Heart right ventricle (tissue), 16 donors: ENCODE results near the gene MYO1D. TPM values are rescaled to one million over a fixed set of nuclear protein-coding genes. Genes with fewer than 3 reads are reported as not detected.

ENCODE experiments used
- ATAC-seq, 8 donors: fragments of 200-7000 bp; cut with Tn5 transposase; one replicate each; pipeline ENCODE4 v1.9.1; 2020; ENCODE audit warnings: mild to moderate bottlenecking in 8 of 8, moderate library complexity in 8 of 8, moderate number of reproducible peaks in 1 of 8
- DNase-seq, 2 donors: peaks; one replicate each; pipeline ENCODE4 v3.0.0-alpha.2; 2020
- H3K27ac ChIP-seq, 10 donors: fragments of 200-600 bp; sonication (generic) in 2 of 10; one replicate each; pipeline versions ENCODE4 v1.5.0 to v1.8.0; 2020 to 2022; ENCODE audit warnings: mild to moderate bottlenecking in 3 of 10
- H3K27me3 ChIP-seq, 7 donors: fragments of 200-600 bp; one replicate each; pipeline ENCODE4 v1.8.0; 2021 to 2022; ENCODE audit warnings: mild to moderate bottlenecking in 2 of 7
- H3K36me3 ChIP-seq, 9 donors: fragments of 200-600 bp; sonication (generic) in 1 of 9; one replicate each; pipeline versions ENCODE4 v1.5.0 to v1.8.0; 2020 to 2022; ENCODE audit warnings: mild to moderate bottlenecking in 2 of 9
- H3K4me1 ChIP-seq, 9 donors: fragments of 200-600 bp; sonication (generic) in 1 of 9; one replicate each; pipeline versions ENCODE4 v1.5.0 to v1.8.0; 2020 to 2022; ENCODE audit warnings: mild to moderate bottlenecking in 4 of 9
- H3K4me3 ChIP-seq, 10 donors: fragments of 200-600 bp; sonication (generic) in 2 of 10; one replicate each; pipeline versions ENCODE4 v1.5.0 to v1.8.0; 2020 to 2022; ENCODE audit warnings: mild to moderate bottlenecking in 7 of 10, moderate library complexity in 2 of 10
- H3K9me3 ChIP-seq, 11 donors: fragments of 200-600 bp in 10 of 11; sonication (generic) in 2 of 11; one replicate each; pipeline versions ENCODE4 v1.5.0 to v1.8.0; 2013 to 2022; ENCODE audit warnings: mild to moderate bottlenecking in 2 of 11, control low read depth in 1 of 11, moderate library complexity in 1 of 11
- WGBS, 2 donors: extraction: QIAGEN DNeasy Blood & Tissue Kit; methylation state at CpG; one replicate each; pipeline ENCODE4 v1.1.7; 2013; ENCODE audit warnings: inconsistent platforms in 1 of 2; 5-methylcytosine and 5-hydroxymethylcytosine counted together
- intact Hi-C, 10 donors: fragments of 100-400 bp; cut with DNase I; formaldehyde crosslinking; loops; one replicate each; pipeline versions ENCODE4 v1.11.1 to v1.14.2; 2022
- polyA plus RNA-seq, 2 donors: library from polyadenylated mRNA; stranded (reverse); fragments of 200-250 nt; gene quantifications; one replicate each; pipeline ENCODE4 v1.2.3, GENCODE V29; 2013
- total RNA-seq, 10 donors: library from RNA; stranded (reverse); fragmentation: NEBNext Ultra II Directional in 3 of 10; extraction: Animal tissue kit (Norgen Biotek cat#: 25700) in 3 of 10; gene quantifications; one replicate each; pipeline versions ENCODE4 v1.2.1 to v1.2.4, GENCODE V29; 2021 to 2023
- TF ChIP-seq, protein P1 (sequence below), 9 donors: fragments of 200-600 bp; sonication (generic) in 2 of 9; IDR thresholded peaks; one replicate each; pipeline versions ENCODE4 v1.5.0 to v1.8.0; 2021 to 2022; ENCODE audit warnings: antibody characterized with exemption in 9 of 9, mild to moderate bottlenecking in 5 of 9, moderate library complexity in 1 of 9
- donor health status: Arrhythmogenic right ventricular cardiomyopathy.
- donor health status: ischemic (EF 13 %, LVEDD 7.1; RV severe dilation, severe dysfunction).
- donor health status: healthy with polysubstance abuse.
- donor health status: DM: no; HTN: yes; CAD: no.
- donor health status: DM: no; HTN: no; CAD: no.
- donor health status: ischemic (EF 25% LVEDD 6.9; RV normal size, moderate dysfunction).
- donor health status: ischemic (EF 25% LVEDD 5.7; RV mildly dilated, moderate dysfunction).
- donor health status: healthy.
- donor health status: DM: yes; HTN: yes; CAD: no.
- donor health status: Ischemic cardiomyopathy.
- donor health status: ischemic (EF 35%, LVEDD 5.7; RV mildly dilated, moderate dysfunction).
- donor health status: nonischemic (EF 11% LVEDD 7.7; RV severe dilation, severe dysfunction).
- donor health status: DM: yes; HTN: yes; CAD: no.
- donor health status: PGD.
- donor health status: ischemic (EF 29% LVEDD 5.4; RV normal size, mild dysfunction).
- donor health status: nonischemic (EF 23%, LVEDD 6.1; RV moderate dilation, normal function).

Gene MYO1D
- total and polyA plus RNA-seq, 12 donors = 1.9 to 16.4 (median 6.7) TPM

DNA sequence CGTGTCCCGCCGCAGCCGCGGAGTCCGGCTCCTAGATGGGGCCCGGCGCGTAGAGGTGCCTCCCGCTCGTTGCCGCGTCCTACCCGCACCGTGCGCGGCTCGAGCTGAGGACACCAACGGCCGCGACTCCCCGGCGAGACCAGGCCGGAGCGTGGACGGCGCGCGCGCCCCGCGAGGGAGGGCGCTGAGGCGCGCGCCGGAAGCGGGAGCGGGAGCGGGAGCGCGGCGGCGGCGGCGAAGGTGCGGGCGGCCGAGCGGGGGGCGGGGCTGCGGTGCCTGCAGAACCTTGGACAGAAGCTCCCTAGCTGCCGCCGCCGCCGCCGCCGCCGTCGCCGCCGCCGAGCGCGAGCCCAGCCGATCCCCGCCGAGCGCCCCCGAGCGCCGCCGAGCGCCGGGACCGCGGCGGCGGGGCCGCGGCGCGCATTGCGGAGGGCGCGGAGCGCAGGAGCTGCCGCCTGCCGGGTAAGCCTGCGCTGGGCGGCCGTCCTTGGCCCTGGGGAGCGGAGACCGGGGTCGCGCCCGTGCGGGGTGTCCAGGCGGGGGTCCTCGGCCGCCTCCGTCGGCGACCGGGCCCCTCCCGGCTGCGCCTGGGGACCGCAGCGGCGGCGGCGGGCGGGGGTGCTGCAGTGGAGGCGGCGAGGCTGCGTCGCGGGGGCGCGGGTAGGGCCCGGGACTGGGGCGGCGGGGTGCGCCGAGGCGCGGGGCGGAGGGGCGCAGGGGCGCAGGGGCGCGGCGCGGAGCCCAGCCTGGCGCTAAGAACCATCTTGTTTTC is 390.0 kb downstream of the MYO1D start, which contains the start of gene CDK5R1:
Gene CDK5R1 (plus strand): TSS at position 293 of the 772 bp plus-strand sequence. CDS start 628 bp downstream, outside the sequence.
- H3K27ac ChIP-seq = peak within 1 kb of the TSS in 9 of 10 donors; percentile 15 to 86 (median 72)
- H3K36me3 ChIP-seq = peaks cover 0 to 26% (median 0%) of the 10 kb centered on the region in 9 donors
- peaks cover 16 to 45% (median 33%) of the 10 kb centered on the region in 9 donors for H3K4me1 ChIP-seq
- DNase-seq (peak; percentile 65 to 71), ATAC-seq (peak in 7 of 8 donors; percentile 1 to 44 (median 15))
- TF ChIP-seq, protein P1, sequence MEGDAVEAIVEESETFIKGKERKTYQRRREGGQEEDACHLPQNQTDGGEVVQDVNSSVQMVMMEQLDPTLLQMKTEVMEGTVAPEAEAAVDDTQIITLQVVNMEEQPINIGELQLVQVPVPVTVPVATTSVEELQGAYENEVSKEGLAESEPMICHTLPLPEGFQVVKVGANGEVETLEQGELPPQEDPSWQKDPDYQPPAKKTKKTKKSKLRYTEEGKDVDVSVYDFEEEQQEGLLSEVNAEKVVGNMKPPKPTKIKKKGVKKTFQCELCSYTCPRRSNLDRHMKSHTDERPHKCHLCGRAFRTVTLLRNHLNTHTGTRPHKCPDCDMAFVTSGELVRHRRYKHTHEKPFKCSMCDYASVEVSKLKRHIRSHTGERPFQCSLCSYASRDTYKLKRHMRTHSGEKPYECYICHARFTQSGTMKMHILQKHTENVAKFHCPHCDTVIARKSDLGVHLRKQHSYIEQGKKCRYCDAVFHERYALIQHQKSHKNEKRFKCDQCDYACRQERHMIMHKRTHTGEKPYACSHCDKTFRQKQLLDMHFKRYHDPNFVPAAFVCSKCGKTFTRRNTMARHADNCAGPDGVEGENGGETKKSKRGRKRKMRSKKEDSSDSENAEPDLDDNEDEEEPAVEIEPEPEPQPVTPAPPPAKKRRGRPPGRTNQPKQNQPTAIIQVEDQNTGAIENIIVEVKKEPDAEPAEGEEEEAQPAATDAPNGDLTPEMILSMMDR (IDR thresholded peaks at IDR 0.05) = no peak
- no peaks in the 10 kb centered on the region for H3K9me3 ChIP-seq
- H3K27me3 ChIP-seq = no peaks in the 10 kb centered on the region
- 0% methylated on average over 41 to 135 of the region's 135 CpGs for WGBS, 2 donors
- peak within 1 kb of the TSS in 9 of 10 donors; percentile 44 to 66 (median 59) for H3K4me3 ChIP-seq
- intact Hi-C loops = loop anchor here in 8 of 10 donors (5.0 to 10.0 kb wide), 7 partner anchors 118 to 390 kb away; partner anchors contain the start of gene MYO1D (in 1 of the 8)

GRCh38 chr17:32486111-32486700 is 390.7 kb downstream of the MYO1D start:
- intact Hi-C loops = loop anchor here in 8 of 10 donors (5.0 to 10.0 kb wide), 7 partner anchors 119 to 391 kb away; partner anchors contain the start of gene MYO1D (in 1 of the 8)
- Histone ChIP-seq H3K27me3 (no peaks in the 10 kb centered on the region), H3K4me3 (peak overlapping the region in 9 of 10 donors; percentile 39 to 66 (median 59)), H3K36me3 (peaks cover 0 to 33% (median 5%) of the 10 kb centered on the region in 9 donors), H3K4me1 (peaks cover 16 to 44% (median 33%) of the 10 kb centered on the region in 9 donors), H3K9me3 (no peaks in the 10 kb centered on the region), H3K27ac (peak overlapping the region in 9 of 10 donors; percentile 15 to 86 (median 72))
- DNase-seq = peak; percentile 51 to 76
- WGBS, 2 donors = 3% methylated on average over 42 to 71 of the region's 72 CpGs
- TF ChIP-seq, protein P1 (IDR thresholded peaks at IDR 0.05) = no peak
- peak; percentile 48 to 84 (median 76) for ATAC-seq

DNA sequence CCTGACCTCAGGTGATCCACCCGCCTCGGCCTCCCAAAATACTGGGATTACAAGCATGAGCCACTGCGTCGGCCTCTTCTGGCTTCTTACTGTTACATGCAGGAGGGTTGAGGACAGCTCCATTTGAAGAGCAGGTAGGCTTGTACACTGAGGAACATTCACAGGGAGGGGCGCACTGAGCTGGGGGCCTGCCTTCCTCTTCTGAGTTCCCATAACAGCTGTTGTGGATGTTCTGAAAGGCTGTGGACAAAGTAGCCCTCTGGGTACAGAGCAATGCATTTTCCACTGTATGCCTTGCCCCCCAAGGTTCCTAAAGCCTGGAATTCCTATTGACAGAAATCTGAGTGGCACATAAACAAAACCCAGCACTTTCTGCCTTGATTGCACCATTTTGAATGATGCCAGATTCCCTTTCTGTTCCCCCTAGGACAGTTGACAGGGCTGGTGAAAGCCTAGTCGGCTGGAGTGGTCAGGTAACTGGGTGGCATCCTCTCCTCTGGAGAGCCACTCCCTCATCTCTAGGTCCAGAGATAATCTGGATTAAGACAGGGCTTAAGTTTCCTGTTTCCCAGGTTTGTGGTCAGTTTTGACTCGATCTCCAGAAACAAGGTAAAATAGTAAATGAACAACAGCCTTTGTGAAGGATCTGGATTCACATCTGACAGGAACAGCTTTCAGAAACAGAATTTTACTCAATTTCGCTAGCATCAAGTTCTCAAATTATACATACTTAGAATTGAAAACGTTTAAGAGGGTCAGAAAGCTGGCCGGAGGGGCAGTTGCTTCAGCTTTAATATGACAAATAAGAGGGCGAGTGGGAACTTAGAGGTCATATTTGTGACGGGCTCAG is 391.4 kb downstream of the MYO1D start:
- intact Hi-C loops = loop anchor here in 8 of 10 donors (5.0 to 10.0 kb wide), 7 partner anchors 119 to 392 kb away; partner anchors contain the start of gene MYO1D (in 1 of the 8)
- no peak for DNase-seq
- WGBS, 2 donors = 65 to 66% methylated on average over 12 of the region's 12 CpGs

More for the DNA sequence above, 391.4 kb downstream of the MYO1D start:
- Histone ChIP-seq H3K27ac (peak overlapping the region in 9 of 10 donors; percentile 15 to 86 (median 72)), H3K4me3 (peak overlapping the region in 9 of 10 donors; percentile 39 to 66 (median 59)), H3K9me3 (no peaks in the 10 kb centered on the region), H3K27me3 (no peaks in the 10 kb centered on the region), H3K4me1 (peaks cover 16 to 44% (median 33%) of the 10 kb centered on the region in 9 donors), H3K36me3 (peaks cover 0 to 38% (median 12%) of the 10 kb centered on the region in 9 donors)
- TF ChIP-seq, protein P1 (IDR thresholded peaks at IDR 0.05) = no peak
- no peak for ATAC-seq
